Superior temporal gyrus (tissue), 1 donor: Measurements from ENCODE around the gene CLASRP.

Experiments used
- DNase-seq: peaks from one replicate; pipeline ENCODE4 v3.0.0-alpha.2; 2016; ENCODE audit errors: extremely low spot score

The CLASRP gene

DNA sequence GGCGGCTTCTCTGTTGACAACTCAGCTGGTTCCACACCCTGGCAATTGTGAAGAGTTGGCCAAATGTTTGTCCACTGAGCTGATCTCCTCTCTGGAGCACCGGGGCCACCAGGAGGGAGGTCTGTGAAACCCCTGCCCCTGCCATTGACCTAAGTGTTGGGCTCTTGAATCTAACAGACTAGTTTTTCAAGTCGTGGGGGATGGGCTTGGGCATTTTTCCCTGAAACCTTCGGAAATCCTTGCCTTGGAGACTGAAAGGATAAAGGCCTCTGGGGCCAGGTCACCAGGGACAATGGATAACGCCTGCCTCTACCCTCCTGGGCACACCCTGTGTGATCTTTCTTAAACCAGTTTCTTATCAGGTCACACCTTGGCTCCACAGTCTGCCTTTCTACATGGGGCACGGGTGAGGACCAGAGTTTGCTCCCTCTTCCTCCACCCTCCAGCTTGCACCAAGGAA, 41.1 kb downstream of the CLASRP start:
- DNase-seq, result no peak

DNA sequence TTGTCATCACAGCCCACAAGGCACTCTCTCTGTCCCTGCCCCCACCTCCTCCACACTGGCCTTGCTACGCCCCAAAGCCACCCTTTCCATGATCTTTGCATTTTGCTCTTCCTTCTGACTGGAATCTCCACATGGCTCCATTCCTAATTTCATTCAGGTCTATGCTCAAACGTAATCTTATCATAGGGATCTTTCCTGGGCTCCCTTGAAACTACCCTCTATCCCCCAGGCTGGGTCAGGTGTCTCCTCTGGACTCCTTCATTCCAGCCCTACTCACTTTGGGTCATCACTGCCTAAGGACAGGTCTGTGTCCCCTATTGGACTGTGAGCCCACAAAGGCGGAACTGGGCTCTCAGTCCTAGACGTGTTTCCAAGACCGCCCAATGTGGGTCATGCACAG, 43.3 kb downstream of the CLASRP start:
- DNase-seq, result no peak

DNA sequence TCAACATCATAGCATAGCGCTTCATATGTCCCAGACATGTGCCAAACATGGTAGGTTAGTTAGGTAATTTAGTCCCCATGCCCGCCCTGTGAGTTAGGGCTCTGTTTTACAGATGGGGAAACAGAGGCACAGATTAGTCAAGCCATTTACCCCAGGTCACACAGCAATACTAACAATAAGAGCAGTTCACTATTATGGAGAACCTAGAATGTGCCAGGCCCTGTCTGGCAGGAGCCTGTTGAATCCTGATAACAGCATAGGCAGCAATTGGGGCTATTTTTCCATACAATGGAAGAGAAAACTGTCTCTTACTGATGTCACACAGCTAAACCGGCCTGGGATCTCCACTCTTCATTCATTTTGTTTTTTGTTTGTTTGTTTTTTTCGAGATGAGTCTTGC, 47.6 kb downstream of the CLASRP start:
- no peak for DNase-seq

DNA sequence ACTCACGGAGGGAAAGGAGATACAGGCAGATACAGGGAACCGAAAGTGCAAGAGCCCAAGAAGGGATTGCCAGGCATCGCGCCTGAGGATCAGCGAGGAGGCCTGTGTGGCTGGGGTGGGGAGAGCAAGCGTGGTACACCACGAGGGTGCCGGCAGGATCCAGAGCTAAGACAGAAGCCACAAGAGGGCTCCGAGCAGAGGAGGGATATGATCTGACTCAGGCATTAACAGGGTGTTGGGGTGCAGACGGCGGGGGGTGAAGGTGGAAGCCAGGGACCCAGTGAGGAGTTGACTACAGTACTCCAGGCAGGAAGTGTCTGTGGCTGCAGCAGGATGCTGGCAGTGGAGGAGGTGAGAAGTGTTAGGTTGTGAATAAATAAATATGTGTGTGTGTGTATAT, 48.7 kb downstream of the CLASRP start:
- no peak for DNase-seq

DNA sequence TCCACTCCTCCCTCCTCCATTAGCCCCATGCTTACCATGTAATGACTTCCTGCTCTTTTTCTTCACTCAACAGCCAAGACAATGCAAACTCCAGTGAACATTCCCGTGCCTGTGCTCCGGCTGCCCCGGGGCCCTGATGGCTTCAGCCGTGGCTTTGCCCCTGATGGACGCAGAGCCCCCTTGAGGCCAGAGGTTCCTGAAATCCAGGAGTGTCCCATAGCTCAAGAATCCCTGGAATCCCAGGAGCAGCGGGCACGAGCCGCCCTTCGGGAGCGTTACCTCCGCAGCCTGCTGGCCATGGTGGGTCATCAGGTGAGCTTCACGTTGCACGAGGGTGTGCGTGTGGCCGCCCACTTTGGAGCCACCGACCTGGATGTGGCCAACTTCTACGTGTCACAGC, 51.2 kb downstream of the CLASRP start:
- no peak for DNase-seq

DNA sequence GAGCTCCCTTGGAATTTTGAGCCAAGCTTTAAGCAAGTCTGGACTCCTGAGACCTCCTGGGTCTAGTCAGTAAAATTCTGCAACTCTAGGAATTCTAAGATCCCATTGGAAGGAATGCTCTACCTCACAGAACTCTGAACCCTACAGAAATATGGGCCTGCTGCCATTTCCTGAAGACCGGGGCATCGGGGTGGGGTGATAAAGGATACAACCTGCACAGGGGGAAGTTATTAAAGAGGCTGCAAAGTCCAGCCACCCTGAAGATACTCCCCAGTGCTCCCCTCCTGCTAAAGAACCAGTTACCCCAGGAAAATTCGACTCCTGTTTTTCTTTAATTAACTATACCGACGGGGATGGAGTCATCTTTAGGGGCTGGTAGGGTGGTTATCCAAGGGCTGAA, 51.8 kb downstream of the CLASRP start:
- DNase-seq, result no peak

DNA sequence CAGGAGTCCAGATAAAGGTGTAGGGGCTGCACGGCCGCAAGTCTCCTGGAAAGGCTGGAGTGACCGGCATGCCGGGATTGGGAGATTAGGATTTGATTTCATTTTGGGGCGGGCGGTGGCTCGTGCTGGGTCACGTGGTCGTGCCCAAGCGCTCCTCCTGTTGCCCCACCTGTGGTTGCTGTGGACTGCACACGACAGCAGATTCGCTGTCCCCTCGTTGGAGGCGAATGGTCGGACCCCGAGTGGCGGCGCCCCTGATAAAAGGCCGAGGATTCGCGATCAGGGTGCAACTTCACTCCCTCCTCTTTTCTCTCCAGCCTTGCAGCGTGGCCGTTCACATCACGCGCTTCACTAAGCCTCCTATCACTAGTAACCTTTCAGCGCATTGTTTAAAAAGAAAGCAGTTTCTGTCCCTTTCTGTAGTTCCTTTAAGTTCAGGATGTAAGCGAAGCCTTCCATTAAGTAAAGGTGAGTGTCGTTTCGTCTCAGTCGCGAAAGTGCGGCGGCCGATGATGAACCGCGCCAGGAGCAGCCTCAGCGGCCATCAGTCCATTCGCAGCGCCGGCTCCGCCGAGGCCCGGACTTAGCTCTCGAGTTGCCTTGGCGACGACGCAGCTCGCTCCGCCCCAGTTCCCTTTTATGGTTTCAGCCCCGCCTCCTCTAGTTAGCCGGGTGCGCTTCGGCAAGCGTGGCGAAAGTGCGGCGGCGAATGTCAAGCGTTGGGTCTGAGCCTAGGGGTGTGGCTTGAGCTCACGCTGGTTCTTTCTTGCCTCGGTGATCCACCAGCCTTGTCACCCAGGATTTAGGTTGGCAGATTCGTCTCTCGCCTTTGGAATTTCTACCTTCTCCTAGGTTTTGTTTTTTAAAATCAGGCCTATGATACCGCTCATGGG, 52.4 kb downstream of the CLASRP start:
- DNase-seq, result peak; percentile 100

DNA sequence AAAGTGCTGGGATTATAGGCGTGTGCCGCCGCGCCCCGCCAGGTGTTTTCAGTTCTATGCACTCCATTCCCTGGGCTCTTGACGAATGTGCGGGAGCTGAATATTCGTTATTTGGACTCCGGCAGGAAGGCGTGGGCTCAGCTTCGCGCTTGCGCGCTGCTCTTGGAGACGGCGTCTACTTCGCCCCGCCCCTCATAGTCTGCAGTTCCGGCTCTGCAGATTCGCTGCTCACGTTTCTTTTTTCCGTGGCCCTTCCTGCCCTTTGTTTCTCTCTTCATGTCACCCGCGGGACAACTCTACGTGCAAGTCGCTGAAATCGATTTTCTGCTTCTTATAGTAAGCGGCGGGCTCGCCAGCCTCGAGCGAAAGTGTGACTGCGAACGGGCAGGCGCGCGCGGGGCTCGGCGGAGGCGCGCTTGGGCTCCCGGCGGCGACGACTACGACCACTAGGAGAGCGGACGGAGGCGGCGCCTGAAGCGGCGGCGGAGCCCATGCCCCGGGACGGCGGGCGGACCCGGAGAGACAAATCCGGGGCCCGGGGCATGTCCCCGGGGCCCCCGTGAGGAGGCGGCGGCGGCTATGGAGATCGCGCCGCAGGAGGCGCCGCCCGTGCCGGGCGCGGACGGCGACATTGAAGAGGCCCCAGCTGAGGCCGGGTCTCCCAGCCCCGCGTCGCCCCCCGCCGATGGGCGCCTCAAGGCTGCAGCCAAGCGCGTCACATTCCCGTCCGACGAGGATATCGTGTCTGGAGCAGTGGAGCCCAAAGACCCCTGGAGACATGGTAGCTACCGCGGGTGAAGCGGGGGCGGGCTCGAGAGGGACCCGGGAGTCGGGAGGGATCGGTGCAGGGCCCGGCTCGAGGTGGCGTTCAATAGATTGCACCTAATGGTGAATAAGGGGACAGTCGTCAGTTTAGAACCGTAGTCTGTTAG, 54.2 kb downstream of the CLASRP start, which contains the start of gene PPP1R37:
Gene PPP1R37, plus strand, starts transcription at position 433 of the 932 bp plus-strand sequence. Its CDS starts 147 bp downstream, at position 580.
- DNase-seq, result peak; percentile 96

DNA sequence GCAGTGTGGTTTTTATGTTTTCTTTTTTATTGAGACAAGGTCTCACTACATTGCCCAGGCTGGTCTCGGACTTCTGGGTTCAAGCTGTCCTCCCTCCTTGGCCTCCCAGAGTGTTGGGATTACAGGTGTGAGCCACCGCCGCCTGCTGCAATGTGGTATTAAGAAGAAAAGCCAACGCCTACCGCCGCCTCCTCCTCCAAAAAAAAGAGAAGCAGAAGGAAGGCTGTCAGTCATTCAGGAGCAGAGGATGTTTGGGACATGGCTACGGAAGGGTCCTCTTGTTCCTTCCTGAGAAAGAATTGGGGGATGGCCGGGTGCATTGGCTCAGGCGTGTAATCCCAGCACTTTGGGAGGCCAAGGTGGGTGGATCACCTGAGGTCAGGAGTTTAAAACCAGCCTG, 55.3 kb downstream of the CLASRP start:
- DNase-seq, result no peak

DNA sequence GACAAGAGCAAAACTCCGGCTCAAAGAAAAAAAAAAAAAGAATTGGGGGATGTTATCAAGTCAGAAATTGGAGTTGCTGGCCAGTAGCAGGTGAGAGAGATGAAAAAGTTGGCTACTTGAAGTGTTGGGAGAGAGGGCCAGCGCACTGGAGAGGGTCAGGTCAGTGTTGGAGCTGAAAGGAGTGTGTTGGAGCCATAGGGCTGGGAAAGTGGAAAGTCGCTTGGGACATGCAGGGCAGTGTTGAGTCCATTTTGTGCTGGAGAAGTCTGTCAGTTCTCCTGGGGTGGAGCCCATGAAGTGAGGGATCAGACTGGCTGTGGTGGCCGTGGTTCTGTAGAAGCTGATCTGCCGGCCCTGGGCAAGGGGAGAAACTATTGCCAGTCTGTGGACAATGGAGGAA, 55.9 kb downstream of the CLASRP start:
- DNase-seq, result no peak

DNA sequence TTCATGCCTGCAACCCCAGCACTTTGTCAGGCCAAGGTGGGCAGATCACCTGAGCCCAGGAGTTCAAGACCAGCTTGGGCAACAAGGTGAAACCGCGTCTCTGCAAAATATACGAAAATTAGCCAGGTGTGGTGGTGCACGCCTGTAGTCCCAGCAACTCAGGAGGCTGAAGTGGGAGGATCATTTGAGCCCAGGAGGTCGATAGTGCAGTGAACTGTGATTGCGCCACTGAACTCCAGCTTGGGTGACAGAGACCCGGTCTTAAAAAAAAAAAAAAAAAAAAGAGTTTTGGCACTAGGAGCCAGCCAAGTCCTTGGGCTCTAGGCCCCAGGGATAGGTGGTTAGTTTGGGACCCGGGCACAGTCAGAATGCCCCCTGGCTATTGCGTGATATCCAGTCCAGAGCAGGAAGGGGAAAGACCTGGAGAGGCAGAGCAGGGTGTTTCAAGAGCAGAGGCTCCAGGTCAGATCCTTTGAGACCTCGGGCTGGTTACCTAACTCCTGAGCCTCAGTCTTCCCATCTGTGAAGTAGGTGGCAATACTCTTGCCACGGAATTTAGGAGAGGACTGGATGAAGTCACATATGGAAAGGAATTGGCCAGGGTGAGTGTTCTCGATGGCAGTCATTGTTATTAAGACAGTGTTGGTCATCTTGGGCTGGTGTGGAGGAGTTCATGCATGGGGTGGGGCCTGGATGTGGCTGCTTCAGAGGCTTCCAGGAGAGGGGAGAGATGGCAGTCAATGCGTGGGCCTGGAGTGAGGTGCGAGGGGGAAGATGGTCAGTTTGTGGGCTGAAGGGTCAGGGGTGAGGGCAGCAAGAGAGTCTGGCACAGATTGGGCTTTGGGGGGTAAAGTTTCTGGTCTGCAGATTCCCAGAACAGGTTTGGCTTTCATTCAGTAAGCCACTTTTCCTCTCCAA, 56.9 kb downstream of the CLASRP start:
- no peak for DNase-seq

DNA sequence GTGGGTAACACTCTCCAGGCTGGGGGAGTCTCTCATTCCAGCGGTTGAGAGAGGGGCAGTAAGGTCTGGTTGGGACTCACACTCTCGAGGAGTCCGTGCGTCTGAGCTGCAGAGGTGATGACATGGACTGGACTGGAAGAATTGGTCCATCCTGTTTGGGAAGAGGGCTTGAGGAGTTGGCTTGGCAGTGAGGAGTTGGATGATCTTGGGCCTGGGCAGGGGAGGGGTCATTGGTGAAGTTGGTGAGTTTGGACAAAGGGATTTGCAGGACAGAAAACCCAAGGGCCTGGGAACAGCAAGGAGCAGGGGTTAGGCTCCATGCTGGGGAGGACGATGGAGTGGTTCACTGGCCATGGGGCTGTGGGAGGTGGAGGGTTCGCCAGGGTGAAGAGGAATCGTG, 57.9 kb downstream of the CLASRP start:
- no peak for DNase-seq

DNA sequence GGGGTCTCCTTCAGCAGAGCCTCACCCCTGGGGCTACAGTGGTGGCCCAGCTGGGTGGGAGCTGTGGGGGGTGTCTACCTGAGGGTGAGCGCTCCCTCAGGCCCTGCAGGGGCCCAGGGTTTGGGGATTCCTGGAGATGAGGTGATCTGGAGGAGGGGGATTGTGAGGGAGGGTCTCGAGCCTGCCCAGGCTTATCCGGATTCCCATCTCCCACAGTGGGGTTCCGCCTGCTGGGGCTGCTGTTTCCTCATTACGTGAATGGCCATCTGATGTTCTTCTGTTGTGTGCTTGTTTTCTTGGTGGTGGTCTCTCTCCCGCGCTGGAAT, 58.6 kb downstream of the CLASRP start:
- DNase-seq, result no peak

DNA sequence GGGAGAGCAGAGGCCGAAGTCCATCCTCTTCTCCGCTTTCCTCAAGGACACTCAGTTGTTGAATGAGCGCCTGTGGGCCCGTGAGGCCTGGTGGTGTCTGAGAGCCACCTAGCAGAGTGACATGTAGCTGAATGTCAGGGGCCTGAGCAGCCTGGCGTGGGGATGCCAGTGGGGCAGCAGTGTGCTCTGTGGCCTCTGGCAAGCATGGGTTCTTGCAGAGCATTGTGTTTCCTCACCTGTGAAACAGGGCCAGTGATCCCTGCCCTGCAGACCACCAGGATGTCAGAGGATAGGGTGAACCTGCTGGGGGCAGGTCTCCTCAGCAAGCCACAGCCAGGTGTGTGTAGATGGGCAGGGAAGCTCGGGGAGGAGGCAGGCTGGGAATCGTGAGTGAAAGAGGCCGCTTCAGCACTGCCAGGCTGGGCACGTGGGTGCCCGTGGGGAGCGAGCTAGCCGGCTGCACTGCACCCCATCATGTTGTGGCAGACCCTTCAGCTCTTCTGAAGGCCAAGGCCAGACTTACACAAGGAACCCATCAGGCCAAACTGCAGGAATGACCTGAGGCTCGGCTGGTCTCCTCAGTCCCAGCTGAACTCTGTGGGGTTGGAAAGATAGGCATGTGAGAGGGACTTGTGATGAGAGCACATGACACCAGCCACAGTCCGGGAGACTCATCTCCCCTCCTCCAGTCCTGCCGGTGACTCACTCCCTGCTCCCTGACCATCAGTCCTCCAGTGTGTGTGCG, 59.1 kb downstream of the CLASRP start:
- peak; percentile 76 for DNase-seq

DNA sequence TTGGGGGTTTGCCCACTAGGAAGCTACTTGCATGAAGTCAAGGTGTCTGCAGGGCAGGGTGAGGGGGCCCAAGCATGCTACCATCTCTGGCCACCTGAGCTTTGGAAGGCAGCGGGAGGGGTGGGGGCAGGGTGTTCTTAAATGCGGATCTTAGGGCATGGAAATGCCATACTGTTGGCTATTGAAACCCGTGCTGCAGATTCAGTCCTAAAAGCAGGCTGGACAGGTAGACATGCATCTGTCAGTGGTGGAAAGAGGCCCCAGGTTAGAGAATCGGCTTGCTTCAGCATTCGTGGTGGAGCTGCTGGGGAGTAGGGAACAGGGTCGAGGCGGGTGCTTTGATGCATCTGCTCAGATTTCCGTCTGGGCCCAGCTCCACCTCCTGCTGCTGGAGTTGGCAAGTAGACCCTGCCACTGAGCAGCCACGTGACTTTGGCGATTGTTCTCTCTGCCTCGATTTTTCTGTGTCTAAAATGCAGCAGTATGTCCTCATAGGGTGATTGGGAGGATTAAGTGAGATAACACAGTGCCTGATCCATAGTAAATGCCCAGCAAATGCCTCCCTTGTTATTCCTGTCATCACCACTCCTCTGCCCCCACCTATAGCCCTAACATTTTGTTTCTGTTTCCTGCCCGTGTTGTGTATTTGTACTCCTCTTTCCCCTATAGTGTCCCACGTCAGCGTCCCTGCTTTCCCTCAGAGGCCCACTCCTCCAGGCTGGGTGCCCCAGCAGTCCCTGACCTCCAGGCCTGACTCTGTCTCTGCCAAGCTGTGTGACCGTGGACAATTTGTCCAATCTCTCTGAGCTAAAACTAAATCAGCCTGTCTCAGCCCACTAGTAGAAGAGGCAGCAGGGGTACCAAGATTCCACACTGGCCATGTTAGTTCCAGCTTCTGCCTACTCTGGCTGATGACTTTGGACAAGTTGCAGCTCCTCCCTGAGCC, 59.9 kb downstream of the CLASRP start:
- DNase-seq, result peak; percentile 89

DNA sequence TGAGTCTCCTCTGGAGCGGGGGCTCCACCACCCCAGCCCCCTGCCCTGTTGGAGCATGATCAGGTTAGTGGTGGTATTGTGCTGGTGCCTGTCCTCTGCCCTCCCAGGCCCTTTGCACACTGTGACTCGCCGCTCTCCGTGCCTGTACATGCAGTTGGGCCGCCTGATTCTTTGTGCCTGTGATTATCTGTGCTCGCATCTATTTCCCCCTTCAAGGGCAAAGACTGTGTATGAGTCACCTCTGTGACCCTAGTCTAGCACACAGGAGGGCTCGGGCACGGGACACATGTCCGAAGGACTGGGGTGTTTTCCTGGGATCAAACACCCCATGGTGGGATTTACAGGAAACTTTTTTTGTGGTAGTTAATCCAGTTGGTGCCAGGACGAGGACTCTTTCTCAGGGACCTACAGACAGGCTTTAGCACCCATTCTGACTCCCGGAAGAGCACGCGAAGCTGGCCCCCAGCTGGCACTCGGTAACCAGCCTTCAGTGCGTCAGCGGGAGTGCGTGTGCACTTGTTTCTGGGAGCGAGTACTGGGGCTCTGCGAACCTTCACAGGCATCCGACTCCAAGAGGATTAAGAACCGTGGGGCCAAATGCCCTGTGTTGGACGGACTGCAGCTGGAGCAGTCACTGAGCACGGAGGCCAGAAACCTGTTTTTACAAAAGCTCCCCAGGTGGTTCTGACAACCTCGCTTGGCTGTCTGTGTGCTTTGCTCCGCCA, 60.8 kb downstream of the CLASRP start:
- no peak for DNase-seq

DNA sequence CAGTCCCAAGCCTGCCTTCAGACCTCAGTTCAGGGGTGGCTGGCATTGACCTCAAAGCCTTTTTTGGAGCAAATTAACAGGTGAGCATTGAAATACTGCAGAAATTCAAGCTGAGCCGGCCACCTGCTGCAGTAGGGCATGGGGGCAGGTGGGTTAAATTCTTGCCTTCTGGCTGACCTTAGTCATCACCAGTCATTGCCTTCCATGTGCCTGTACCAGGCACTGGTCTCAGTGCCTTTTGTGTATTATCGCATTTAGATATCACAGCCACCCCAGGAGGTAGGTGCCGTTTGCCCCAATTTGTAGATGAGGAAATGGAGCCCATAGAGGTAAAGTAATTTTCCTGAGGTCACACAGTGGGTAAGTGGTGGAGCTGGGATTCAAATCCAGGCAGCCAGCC, 61.4 kb downstream of the CLASRP start:
- DNase-seq, result no peak

DNA sequence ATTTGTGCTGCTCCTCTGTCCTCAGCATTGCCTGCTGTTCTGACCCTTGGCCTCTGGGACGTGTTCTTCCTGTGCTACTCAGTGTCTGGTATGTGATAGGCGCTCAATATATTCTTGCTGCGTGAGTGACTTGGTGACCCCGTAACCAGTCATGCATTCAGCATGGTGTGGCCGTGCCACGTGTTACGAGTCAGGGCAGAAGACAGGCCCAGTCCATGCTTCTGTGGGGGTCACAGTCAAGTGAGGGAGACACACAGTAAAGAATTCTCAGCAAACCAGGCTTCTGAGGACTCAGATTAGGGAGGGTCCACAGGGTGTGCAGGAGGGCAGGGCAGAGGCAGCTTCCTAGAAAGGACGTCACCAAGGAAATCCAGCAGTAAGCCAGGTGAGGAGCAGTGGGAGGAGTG, 62.0 kb downstream of the CLASRP start:
- no peak for DNase-seq

DNA sequence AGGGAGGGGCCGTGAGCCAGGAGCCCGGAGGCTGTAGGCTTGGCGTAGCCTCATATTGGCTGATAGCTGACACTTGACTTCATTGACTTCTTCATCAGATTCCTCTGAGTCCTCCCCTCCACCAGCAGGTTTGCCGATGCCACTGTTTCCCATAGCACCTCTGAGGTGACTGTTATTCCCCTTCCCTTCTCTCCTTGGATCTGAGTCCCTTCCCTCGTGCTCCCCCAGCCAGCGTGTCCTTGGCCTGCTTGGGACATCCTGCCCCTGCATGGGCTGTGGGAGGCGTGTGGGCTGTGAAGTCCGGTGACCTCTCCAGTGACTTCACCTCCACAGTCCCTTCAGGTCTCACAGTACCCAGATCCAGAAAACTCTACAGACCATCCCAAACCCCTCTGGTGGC, 63.0 kb downstream of the CLASRP start:
- DNase-seq, result no peak
